Right lobe of liver (tissue), 6 donors: Measurements from ENCODE around the gene MUL1. TPM values are rescaled to one million over a fixed set of nuclear protein-coding genes. Genes with fewer than 3 reads are reported as not detected.
A peak's percentile ranks its signal among the peaks of the same experiment; 100 is the strongest.

Experiments
- ATAC-seq, 4 donors: fragments of 200-7000 bp; cut with Tn5 transposase; one replicate each; pipeline ENCODE4 v1.9.1; 2020; ENCODE audit warnings: mild to moderate bottlenecking in 4 of 4, moderate library complexity in 4 of 4
- DNase-seq, 3 donors: peaks; one replicate each; pipeline ENCODE4 v3.0.0-alpha.2; 2020
- H3K27ac ChIP-seq, 3 donors: fragments of 200-600 bp; one replicate each; pipeline ENCODE4 v1.8.0; 2022
- H3K27me3 ChIP-seq, 2 donors: fragments of 200-600 bp; one replicate each; pipeline ENCODE4 v1.8.0; 2022
- H3K36me3 ChIP-seq, 4 donors: fragments of 200-600 bp; sonication (generic) in 1 of 4; one replicate each; pipeline versions ENCODE4 v1.5.1 to v1.8.0; 2017 to 2022; ENCODE audit warnings: control low read depth in 1 of 4
- H3K4me1 ChIP-seq, 4 donors: fragments of 200-600 bp; sonication (generic) in 1 of 4; one replicate each; pipeline versions ENCODE4 v1.5.1 to v1.8.0; 2017 to 2022; ENCODE audit warnings: control low read depth in 1 of 4
- H3K4me3 ChIP-seq, 3 donors: fragments of 200-600 bp; one replicate each; pipeline ENCODE4 v1.8.0; 2022
- H3K9me3 ChIP-seq, 4 donors: fragments of 200-600 bp; sonication (generic) in 1 of 4; one replicate each; pipeline versions ENCODE4 v1.5.1 to v1.8.0; 2017 to 2022; ENCODE audit warnings: control low read depth in 1 of 4
- CTCF ChIP-seq, 4 donors: fragments of 200-600 bp in 3 of 4; fragments of 450-650 bp in 1 of 4; IDR thresholded peaks; one replicate each; pipeline versions ENCODE4 v1.5.1 to v1.8.0; 2016 to 2022; ENCODE audit warnings: antibody characterized with exemption in 4 of 4, mild to moderate bottlenecking in 2 of 4
- POLR2A ChIP-seq: fragments of 450-650 bp; IDR thresholded peaks from one replicate; pipeline ENCODE4 v1.6.1; 2017; ENCODE audit warnings: antibody characterized with exemption, mild to moderate bottlenecking
- WGBS: methylation state at CpG from one replicate; pipeline ENCODE4 v1.1.6; 2018; ENCODE audit warnings: low coverage, low lambda C conversion rate; ENCODE audit not compliant: insufficient coverage; ENCODE audit errors: missing lambda C conversion rate; 5-methylcytosine and 5-hydroxymethylcytosine counted together
- intact Hi-C, 2 donors: fragments of 100-400 bp; cut with DNase I; formaldehyde crosslinking; loops; one replicate each; pipeline versions ENCODE4 v1.11.2 to v1.14.1; 2022
- total RNA-seq, 6 experiments: library from RNA; depleted of rRNA in 2 of 6; stranded (reverse); fragments of >200 nt in 2 of 6; fragmentation: NEBNext Ultra II Directional in 3 of 6; extraction: Animal tissue kit (Norgen Biotek cat#: 25700) in 3 of 6; gene quantifications; one replicate each; pipeline versions ENCODE4 v1.1.0 to v1.2.4, GENCODE V29; 2016 to 2023
- donor health status: DM: no; HTN: yes; CAD: no.
- donor health status: DM: no; HTN: no; CAD: no.
- donor health status: DM: no; HTN: no; CAD: no.
- donor health status: DM: no; HTN: yes; CAD: no.
- donor health status: DM: no; HTN: yes; CAD: no.

Gene MUL1
- total RNA-seq, 6 experiments from 2014 or later, result 14.4 to 33.6 (median 16.7) TPM

GRCh38 chr1:20492751-20493150 is 15.2 kb downstream of the MUL1 start:
- 65% methylated on average over 4 of the region's 7 CpGs for WGBS
- Histone ChIP-seq H3K4me3 (no peak overlapping the region), H3K4me1 (no peaks in the 10 kb centered on the region), H3K27me3 (no peaks in the 10 kb centered on the region), H3K36me3 (no peaks in the 10 kb centered on the region), H3K27ac (no peak overlapping the region), H3K9me3 (no peaks in the 10 kb centered on the region)
- intact Hi-C loops, result loop anchor here in 1 of 2 donors (10.0 kb wide), 2 partner anchors 118 to 278 kb away; no protein-coding TSS in a partner anchor
- no peak for ATAC-seq
- no peak for DNase-seq
- TF ChIP-seq POLR2A, result no peak
- TF ChIP-seq CTCF (IDR thresholded peaks at IDR 0.05), result no peak

GRCh38 chr1:20491866-20492265 is 16.1 kb downstream of the MUL1 start:
- TF ChIP-seq POLR2A (no peak), CTCF (IDR thresholded peaks at IDR 0.05) (no peak)
- DNase-seq (no peak), ATAC-seq (no peak)
- no peaks in the 10 kb centered on the region for H3K27me3 ChIP-seq
- no peaks in the 10 kb centered on the region for H3K9me3 ChIP-seq
- WGBS, result 44% methylated on average over 3 of the region's 7 CpGs
- H3K4me3 ChIP-seq, result no peak overlapping the region
- H3K36me3 ChIP-seq, result no peaks in the 10 kb centered on the region
- peaks cover 0 to 3% (median 0%) of the 10 kb centered on the region in 4 donors for H3K4me1 ChIP-seq
- intact Hi-C loops, result loop anchor here in 1 of 2 donors (10.0 kb wide), 2 partner anchors 117 to 277 kb away; no protein-coding TSS in a partner anchor
- H3K27ac ChIP-seq, result no peak overlapping the region

DNA sequence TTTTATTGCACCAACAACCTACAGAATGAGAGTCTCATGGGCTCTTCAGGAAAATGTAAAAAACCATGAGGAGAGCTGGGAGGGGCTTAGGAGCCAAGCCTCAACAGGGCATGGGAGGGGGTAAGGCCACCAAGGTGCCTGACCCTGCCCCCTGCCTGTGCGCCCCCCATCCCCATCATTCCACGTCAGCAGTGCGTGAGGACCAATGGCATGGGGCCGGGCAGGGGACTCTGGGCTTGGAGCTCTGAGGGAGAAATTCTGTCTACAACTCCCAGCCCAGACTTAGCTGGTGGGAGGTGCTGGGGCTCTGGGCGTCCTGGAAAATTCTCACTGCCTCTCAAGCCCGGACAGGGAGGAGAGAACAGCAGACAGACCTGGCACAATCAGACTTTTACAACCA is 16.8 kb downstream of the MUL1 start:
- TF ChIP-seq CTCF (IDR thresholded peaks at IDR 0.05) (no peak), POLR2A (no peak)
- ATAC-seq (no peak), DNase-seq (no peak)
- Histone ChIP-seq H3K4me1 (peaks cover 0 to 9% (median 0%) of the 10 kb centered on the region in 4 donors), H3K27me3 (no peaks in the 10 kb centered on the region), H3K9me3 (no peaks in the 10 kb centered on the region), H3K27ac (no peak overlapping the region), H3K36me3 (no peaks in the 10 kb centered on the region), H3K4me3 (no peak overlapping the region)
- intact Hi-C loops, result loop anchor here in 1 of 2 donors (10.0 kb wide), 2 partner anchors 116 to 276 kb away; no protein-coding TSS in a partner anchor
- WGBS, result no CpG with 5 or more reads among the region's 6 CpGs

- Histone ChIP-seq H3K4me1 (peaks cover 0 to 22% (median 3%) of the 10 kb centered on the region in 4 donors), H3K27me3 (no peaks in the 10 kb centered on the region), H3K27ac (no peak overlapping the region), H3K36me3 (no peaks in the 10 kb centered on the region), H3K9me3 (no peaks in the 10 kb centered on the region), H3K4me3 (peak overlapping the region in 1 of 3 donors; percentile 62)
- TF ChIP-seq POLR2A, result no peak
- TF ChIP-seq CTCF (IDR thresholded peaks at IDR 0.05), result no peak
- intact Hi-C loops, result no loop called here
- DNase-seq, result no peak
- ATAC-seq, result no peak
- WGBS, result 30% methylated on average over 3 of the region's 4 CpGs
Observed at GRCh38 chr1:20487236-20487590, 20.7 kb downstream of the MUL1 start.
